GOT3 (cell line): Measurements from ENCODE around the gene PRICKLE2.
A peak's percentile ranks its signal among the peaks of the same experiment; 100 is the strongest.

Source experiments
- DNase-seq: peaks from one replicate; lab custom pipeline; 2025; ENCODE audit warnings: mixed read lengths; lab: John Stamatoyannopoulos, UW

The PRICKLE2 gene, protein sequence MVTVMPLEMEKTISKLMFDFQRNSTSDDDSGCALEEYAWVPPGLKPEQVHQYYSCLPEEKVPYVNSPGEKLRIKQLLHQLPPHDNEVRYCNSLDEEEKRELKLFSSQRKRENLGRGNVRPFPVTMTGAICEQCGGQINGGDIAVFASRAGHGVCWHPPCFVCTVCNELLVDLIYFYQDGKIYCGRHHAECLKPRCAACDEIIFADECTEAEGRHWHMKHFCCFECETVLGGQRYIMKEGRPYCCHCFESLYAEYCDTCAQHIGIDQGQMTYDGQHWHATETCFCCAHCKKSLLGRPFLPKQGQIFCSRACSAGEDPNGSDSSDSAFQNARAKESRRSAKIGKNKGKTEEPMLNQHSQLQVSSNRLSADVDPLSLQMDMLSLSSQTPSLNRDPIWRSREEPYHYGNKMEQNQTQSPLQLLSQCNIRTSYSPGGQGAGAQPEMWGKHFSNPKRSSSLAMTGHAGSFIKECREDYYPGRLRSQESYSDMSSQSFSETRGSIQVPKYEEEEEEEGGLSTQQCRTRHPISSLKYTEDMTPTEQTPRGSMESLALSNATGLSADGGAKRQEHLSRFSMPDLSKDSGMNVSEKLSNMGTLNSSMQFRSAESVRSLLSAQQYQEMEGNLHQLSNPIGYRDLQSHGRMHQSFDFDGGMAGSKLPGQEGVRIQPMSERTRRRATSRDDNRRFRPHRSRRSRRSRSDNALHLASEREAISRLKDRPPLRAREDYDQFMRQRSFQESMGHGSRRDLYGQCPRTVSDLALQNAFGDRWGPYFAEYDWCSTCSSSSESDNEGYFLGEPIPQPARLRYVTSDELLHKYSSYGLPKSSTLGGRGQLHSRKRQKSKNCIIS

GRCh38 chr3:64224826-64225610, at the start of gene PRICKLE2:
TSS of gene PRICKLE2 (minus strand) at chr3:64225466. CDS start at chr3:64198927, 26,539 bp downstream.
- peak; percentile 59 for DNase-seq

- no peak for DNase-seq
These were observed 47.6 kb upstream of the PRICKLE2 start for GRCh38 chr3:64272842-64273241.

DNA sequence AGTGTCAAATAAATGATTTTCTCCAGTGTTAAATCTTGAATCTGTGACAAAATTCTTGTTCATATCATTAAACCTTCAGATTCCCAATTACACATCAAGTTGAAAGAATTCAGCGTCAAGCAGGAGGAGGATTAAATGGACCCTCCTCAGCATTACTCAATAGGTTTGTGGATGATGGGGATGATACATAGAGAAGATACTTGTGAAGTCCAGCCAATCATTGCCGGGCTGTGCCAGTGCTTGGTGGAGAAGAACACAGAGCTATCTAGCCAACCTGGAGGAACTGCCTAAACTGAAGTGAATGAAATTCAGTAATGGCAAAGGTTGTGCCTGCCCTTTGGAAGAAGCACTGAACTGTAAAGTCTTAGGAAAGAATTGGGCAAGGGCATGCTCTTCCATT, 47.0 kb upstream of the PRICKLE2 start:
- no peak for DNase-seq

DNA sequence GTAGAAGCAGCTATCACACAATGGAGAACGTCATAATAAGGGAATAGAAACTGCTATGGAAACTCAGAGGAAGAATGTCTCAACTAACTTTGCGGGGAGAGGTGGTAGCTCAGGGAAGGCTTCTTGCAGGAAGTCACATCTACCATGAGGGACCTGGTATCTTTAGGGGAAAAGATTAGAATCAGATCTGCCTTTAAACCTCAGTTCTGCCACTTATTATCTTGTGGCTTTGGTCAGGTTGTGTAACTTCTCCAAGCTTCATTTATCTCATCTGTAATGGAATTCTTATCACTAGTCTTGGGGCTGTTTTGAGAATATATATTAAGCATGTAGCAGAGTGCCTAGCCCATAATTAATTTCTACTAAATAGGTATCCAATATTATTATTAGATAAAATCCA, 46.4 kb upstream of the PRICKLE2 start:
- no peak for DNase-seq

- DNase-seq: no peak
These were observed 45.6 kb upstream of the PRICKLE2 start for GRCh38 chr3:64270866-64271260.

GRCh38 chr3:64270142-64270865, 45.0 kb upstream of the PRICKLE2 start:
- no peak for DNase-seq

DNA sequence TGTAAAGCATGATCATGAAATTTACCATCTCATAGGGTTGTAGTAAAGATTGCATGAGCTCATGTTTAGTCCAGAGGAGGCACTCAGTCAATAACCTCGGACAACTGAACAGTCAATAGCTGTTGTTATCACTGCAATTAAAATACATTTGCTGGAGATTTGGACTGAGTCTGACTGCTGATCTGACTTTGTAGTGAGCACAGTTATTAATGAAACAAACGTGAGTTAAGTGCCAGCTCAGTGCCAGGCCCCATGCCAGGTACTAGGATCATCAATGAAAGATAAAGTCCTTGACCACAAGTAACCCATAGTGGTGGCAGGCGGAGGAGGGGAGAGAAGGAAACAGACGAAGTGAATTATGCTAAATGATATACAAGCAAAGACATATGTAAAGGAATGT, 43.7 kb upstream of the PRICKLE2 start:
- DNase-seq: no peak

GRCh38 chr3:64267721-64268604, 42.7 kb upstream of the PRICKLE2 start:
- DNase-seq: no peak

DNA sequence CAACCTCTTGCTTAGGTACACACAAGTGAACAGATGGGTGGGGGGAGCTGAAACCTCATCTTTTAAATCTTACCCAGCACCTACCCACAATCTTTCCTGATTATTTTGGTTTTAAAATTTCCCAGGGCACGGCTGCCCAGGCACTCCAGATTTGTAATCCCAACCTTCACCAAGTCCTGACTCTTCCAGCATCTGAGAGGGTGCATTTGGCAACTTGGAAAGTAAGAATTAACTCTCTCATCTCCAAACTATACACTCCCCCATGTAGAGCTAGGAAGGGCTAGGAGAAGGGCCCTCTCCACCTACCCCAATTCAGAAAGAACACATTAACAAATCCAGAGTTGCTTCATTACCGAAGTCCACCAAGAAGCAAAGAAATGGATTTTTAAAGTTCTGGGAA, 41.7 kb upstream of the PRICKLE2 start:
- DNase-seq: no peak

DNA sequence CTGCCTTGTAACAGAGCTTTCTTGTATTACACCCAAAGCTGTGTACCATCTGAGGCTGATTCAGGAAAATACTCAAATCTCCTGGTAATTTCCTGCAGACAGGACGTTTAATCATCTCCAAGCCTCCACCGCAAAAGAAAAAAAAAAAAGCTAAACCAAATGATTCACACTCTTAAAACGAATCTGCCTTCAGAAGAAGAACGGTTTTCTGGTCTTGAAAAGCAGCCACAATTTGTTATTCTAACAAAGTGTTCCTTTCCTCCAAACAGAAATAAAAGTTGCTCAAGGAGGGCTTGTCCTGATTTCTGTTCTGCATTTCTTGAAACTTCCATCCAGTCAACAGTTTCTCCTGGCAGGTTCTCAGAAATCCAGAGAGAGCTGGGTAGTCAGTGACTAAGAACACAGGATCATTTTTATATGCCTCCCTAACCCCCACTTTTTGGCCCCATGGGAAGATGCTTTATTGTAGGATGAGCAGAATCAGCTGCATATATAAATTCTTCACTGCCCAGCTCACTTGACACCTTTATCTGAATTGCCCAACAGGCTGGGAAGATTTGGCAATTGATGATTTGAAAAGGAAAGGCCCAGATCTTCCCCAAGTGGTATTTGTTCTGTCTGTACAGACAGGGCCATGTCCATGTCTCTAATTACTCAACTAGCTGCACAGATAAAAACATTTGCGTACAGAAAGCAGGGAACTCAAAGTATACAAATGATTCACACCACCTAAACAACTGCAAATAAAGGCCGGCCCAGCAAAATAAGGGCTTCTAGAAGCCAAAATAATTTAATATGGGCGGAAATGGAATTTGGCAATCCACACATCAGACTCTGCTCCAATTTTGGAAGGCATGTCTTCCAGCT, 41.0 kb upstream of the PRICKLE2 start:
- peak; percentile 17 for DNase-seq

DNA sequence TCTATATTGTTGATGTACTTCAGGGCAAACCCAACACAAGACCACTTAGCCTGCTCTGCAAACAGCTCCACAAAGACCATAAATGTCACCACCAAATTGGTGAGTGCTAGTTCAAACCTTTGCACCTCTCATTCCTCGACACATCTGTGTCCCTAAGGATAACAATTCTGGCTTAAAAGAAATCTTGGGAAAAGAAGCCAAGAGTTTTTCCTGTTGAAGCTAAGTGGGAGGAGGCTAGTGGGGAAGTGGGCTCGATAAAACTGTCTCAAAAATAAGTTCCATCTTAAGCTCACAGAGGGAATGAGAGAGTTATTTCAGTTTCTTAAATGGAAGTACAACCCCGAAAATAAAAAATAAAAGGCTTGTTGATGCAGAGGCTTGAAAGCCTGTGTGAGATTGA, 40.4 kb upstream of the PRICKLE2 start:
- no peak for DNase-seq

- DNase-seq: no peak
These were observed 39.3 kb upstream of the PRICKLE2 start for GRCh38 chr3:64264501-64265109.

DNA sequence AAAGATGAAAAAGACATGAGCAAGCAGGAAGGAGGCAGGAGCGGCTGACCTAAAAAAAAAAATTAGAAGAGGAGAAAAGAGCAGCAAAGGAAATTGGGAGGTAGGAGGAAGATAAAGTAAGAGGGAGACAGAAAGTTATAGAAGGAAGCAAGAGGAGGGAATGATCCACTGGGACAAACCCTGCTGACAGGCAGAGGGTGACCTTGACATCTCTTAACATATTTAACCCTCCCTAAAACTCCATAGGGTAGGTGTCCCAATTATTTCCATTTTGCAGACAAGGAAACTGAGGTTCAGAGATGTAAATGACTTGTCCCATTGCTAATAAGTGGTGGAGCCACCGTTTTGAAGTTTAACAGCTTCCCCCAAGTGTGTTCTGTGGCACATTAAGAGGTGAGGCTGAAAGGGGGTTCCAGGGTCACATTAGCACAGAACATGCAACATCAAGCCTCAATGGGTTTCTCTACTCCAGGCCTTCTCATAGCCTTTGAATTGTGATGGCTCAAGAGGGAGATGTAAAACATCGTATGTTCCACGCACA, 37.4 kb upstream of the PRICKLE2 start:
- DNase-seq: no peak

DNA sequence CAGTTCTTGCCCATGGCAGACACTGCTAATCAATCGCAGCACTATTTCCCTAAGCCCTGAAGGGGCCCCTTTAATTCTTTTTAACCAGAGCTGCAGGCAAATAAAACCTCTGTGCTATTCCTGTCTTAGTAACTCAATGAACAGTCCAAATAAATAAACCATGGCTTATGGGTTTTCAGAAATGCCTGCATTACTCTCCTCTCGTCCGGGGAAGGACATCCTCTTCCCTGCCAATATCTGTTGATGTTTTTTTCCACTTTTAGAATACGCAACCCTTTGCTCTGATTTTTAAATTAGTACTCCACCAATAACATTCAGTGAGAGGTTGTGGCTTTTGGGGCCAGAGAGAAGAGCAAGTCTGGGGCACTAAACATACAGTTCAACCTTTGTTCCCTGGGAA, 35.2 kb upstream of the PRICKLE2 start:
- DNase-seq: no peak

GRCh38 chr3:64259636-64260035, 34.4 kb upstream of the PRICKLE2 start:
- no peak for DNase-seq

GRCh38 chr3:64257100-64257755, 32.0 kb upstream of the PRICKLE2 start:
- DNase-seq: no peak

- no peak for DNase-seq
These were observed 30.6 kb upstream of the PRICKLE2 start for GRCh38 chr3:64255741-64256340.

GRCh38 chr3:64254443-64254842, 29.2 kb upstream of the PRICKLE2 start:
- no peak for DNase-seq
